HCT116 (cell line): ENCODE data around the gene GOLGA8M. TPM values are rescaled to one million over a fixed set of nuclear protein-coding genes. Genes with fewer than 3 reads are reported as not detected.

Experiments
- ATAC-seq: fragments of 200-7000 bp; cut with Tn5 transposase; 2 replicates; pipeline ENCODE4 v1.9.1; 2020; ENCODE audit warnings: mild to moderate bottlenecking, moderate library complexity
- BruUV-seq: library from RNA; stranded (reverse); fragments of 400-500 nt; replicated peaks from 2 replicates; lab custom pipeline; 2021; lab: Mats Ljungman, UMichigan
- CTCF ChIA-PET: fragments of 300-600 bp; sonication (Branson Sonifier 250); formaldehyde crosslinking; loops from one replicate; lab custom pipeline; 2021; ENCODE audit warnings: antibody characterized with exemption; lab: Charles Lee
- POLR2A ChIA-PET: fragments of 300-600, 350-600 bp; sonication (Branson Sonifier 250); formaldehyde crosslinking; loops from one replicate; lab custom pipeline; 2021; ENCODE audit warnings: antibody characterized with exemption; lab: Charles Lee
- RAD21 ChIA-PET, 2 experiments: fragments of 300-600 bp; sonication (Branson Sonifier 250); formaldehyde crosslinking; loops; one replicate each; lab custom pipeline; 2023; ENCODE audit warnings: low total read pairs in 2 of 2; ENCODE audit not compliant: uncharacterized antibody in 2 of 2, unreplicated experiment in 2 of 2, low non-redundant PET in 1 of 2; lab: Charles Lee
- DNase-seq: peaks from one replicate; pipeline ENCODE4 v3.0.0-alpha.2; 2010; ENCODE audit warnings: low read depth, low spot score
- H2AFZ ChIP-seq: fragments of 200-600 bp; shearing (Covaris generic), sonication (generic); 2 replicates; pipeline ENCODE4 v1.6.1; 2017; ENCODE audit warnings: low read depth, mixed run types, mixed read lengths, antibody characterized with exemption, low read length; ENCODE audit not compliant: poor library complexity, severe bottlenecking
- H3K27ac ChIP-seq: 2 replicates; pipeline ENCODE4 v1.5.1; 2012; ENCODE audit warnings: low read depth, low read length
- H3K27me3 ChIP-seq: fragments of 200-600 bp; sonication (generic); 2 replicates; pipeline ENCODE4 v1.6.1; 2016; ENCODE audit warnings: mixed run types, low read length, mixed read lengths; ENCODE audit not compliant: insufficient read depth
- H3K36me3 ChIP-seq, 2 experiments: fragments of 200-500 bp in 1 of 2; fragments of 200-600 bp in 1 of 2; sonication (Bioruptor generic) in 1 of 2; sonication (generic) in 1 of 2; 2 replicates each; pipeline versions ENCODE4 v1.5.1 to v1.6.1; 2014 to 2016; ENCODE audit warnings: low read length in 2 of 2, inconsistent platforms in 1 of 2, mixed read lengths in 1 of 2, mixed run types in 1 of 2; ENCODE audit not compliant: insufficient read depth in 2 of 2, control insufficient read depth in 1 of 2
- H3K4me1 ChIP-seq, 2 experiments: fragments of 200-600 bp in 1 of 2; sonication (generic) in 1 of 2; 2 replicates each; pipeline versions ENCODE4 v1.5.1 to v1.6.1; 2012 to 2017; ENCODE audit warnings: low read length in 2 of 2, inconsistent platforms in 1 of 2, mild to moderate bottlenecking in 1 of 2, mixed read lengths in 1 of 2, mixed run types in 1 of 2, moderate library complexity in 1 of 2; ENCODE audit not compliant: insufficient read depth in 2 of 2, control insufficient read depth in 1 of 2
- H3K4me2 ChIP-seq: fragments of 200-600 bp; sonication (generic); 2 replicates; pipeline ENCODE4 v1.6.1; 2017; ENCODE audit warnings: mixed run types, low read length, mixed read lengths
- H3K4me3 ChIP-seq, 2 experiments: fragments of 200-600 bp in 1 of 2; sonication (generic) in 1 of 2; replicated peaks in 1 of 2; 2 replicates each; pipeline ENCODE4 v1.5.1; 2011 to 2016; ENCODE audit warnings: low read length in 2 of 2, control low read depth in 1 of 2, low read depth in 1 of 2, mild to moderate bottlenecking in 1 of 2, mixed read lengths in 1 of 2, mixed run types in 1 of 2
- H3K79me2 ChIP-seq: fragments of 200-600 bp; sonication (generic); 2 replicates; pipeline ENCODE4 v1.6.1; 2017; ENCODE audit warnings: mild to moderate bottlenecking, mixed run types, low read length, moderate library complexity, mixed read lengths; ENCODE audit not compliant: insufficient read depth
- H3K9ac ChIP-seq: fragments of 200-600 bp; sonication (generic); 2 replicates; pipeline ENCODE4 v1.6.1; 2016; ENCODE audit warnings: low read length, mixed read lengths
- H3K9me2 ChIP-seq: fragments of 200-600 bp; sonication (generic), shearing (Covaris generic); 2 replicates; pipeline ENCODE4 v1.6.1; 2017; ENCODE audit warnings: mixed run types, mild to moderate bottlenecking, moderate library complexity; ENCODE audit not compliant: insufficient read depth
- H3K9me3 ChIP-seq, 2 experiments: fragments of 200-500 bp in 1 of 2; fragments of 200-600 bp in 1 of 2; sonication (Bioruptor generic) in 1 of 2; sonication (generic) in 1 of 2; 2 replicates each; pipeline ENCODE4 v1.6.1; 2014 to 2017; ENCODE audit warnings: low read length in 2 of 2, mixed read lengths in 2 of 2, inconsistent platforms in 1 of 2, low read depth in 1 of 2, mild to moderate bottlenecking in 1 of 2, mixed run types in 1 of 2, moderate library complexity in 1 of 2; ENCODE audit not compliant: control insufficient read depth in 1 of 2, insufficient read depth in 1 of 2
- H4K20me1 ChIP-seq: fragments of 200-600 bp; sonication (generic), shearing (Covaris generic); 2 replicates; pipeline ENCODE4 v1.6.1; 2017; ENCODE audit warnings: mixed run types, mild to moderate bottlenecking, moderate library complexity; ENCODE audit not compliant: insufficient read depth
- ATF3 ChIP-seq: IDR thresholded peaks from 2 replicates; pipeline ENCODE4 v1.6.1; 2012
- CEBPB ChIP-seq: IDR thresholded peaks from 2 replicates; pipeline ENCODE4 v1.6.1; 2012; ENCODE audit warnings: low read depth
- EGR1 ChIP-seq: IDR thresholded peaks from 2 replicates; pipeline ENCODE4 v1.6.1; 2012; ENCODE audit warnings: low read depth
- EZH2 ChIP-seq: fragments of 200-600 bp; sonication (generic); IDR thresholded peaks from 2 replicates; pipeline ENCODE4 v1.6.1; 2017; ENCODE audit warnings: antibody characterized with exemption, mixed run types
- EZH2phosphoT487 ChIP-seq: fragments of 200-600 bp; IDR thresholded peaks from 2 replicates; pipeline ENCODE4 v1.6.1; 2018; ENCODE audit warnings: antibody characterized with exemption, borderline replicate concordance
- FOSL1 ChIP-seq: IDR thresholded peaks from 2 replicates; pipeline ENCODE4 v1.6.1; 2012; ENCODE audit warnings: low read depth
- JUND ChIP-seq: IDR thresholded peaks from 2 replicates; pipeline ENCODE4 v1.6.1; 2012
- MAX ChIP-seq: IDR thresholded peaks from 2 replicates; pipeline ENCODE4 v1.6.1; 2012
- POLR2AphosphoS5 ChIP-seq: IDR thresholded peaks from 2 replicates; pipeline ENCODE4 v1.6.1; 2011; ENCODE audit warnings: mild to moderate bottlenecking, low read depth, low read length, moderate library complexity
- RAD21 ChIP-seq: IDR thresholded peaks from 2 replicates; pipeline ENCODE4 v1.6.1; 2012; ENCODE audit warnings: low read depth, mild to moderate bottlenecking
- SP1 ChIP-seq: IDR thresholded peaks from 2 replicates; pipeline ENCODE4 v1.6.1; 2012; ENCODE audit warnings: low read depth
- SRF ChIP-seq: IDR thresholded peaks from 2 replicates; pipeline ENCODE4 v1.6.1; 2012; ENCODE audit warnings: low read depth
- TCF7L2 ChIP-seq: IDR thresholded peaks from 2 replicates; pipeline ENCODE4 v1.7.0; 2011; ENCODE audit warnings: borderline replicate concordance, inconsistent platforms; ENCODE audit not compliant: insufficient read depth, insufficient read length; ENCODE audit errors: extremely low read depth
- YY1 ChIP-seq: IDR thresholded peaks from 2 replicates; pipeline ENCODE4 v1.6.1; 2011; ENCODE audit warnings: low read length, low read depth, moderate library complexity, mild to moderate bottlenecking; ENCODE audit not compliant: insufficient replicate concordance; ENCODE audit errors: extremely low read depth
- ZBTB33 ChIP-seq: IDR thresholded peaks from 2 replicates; pipeline ENCODE4 v1.6.1; 2011; ENCODE audit warnings: mild to moderate bottlenecking, low read length, moderate library complexity; ENCODE audit not compliant: insufficient replicate concordance; ENCODE audit errors: extremely low read depth
- intact Hi-C: fragments of 100-400 bp; cut with micrococcal nuclease; formaldehyde crosslinking; loops from 2 replicates; pipeline ENCODE4 v1.10.0; 2022
- total RNA-seq: library from RNA; stranded (reverse); gene quantifications from one replicate; pipeline ENCODE4 v1.2.1, GENCODE V29; 2021; ENCODE audit not compliant: unreplicated experiment

The GOLGA8M gene
- total RNA-seq, 1 experiment from 2014 or later = 0.44 TPM

- DNase-seq = no peak
- H3K9me3 ChIP-seq = no peaks in the 10 kb centered on the region
- no peak overlapping the region for H2AFZ ChIP-seq
- no peaks in the 10 kb centered on the region for H3K27me3 ChIP-seq
- H4K20me1 ChIP-seq = no peaks in the 10 kb centered on the region
- no peaks in the 10 kb centered on the region for H3K36me3 ChIP-seq
- BruUV-seq = no TSS peak
- TF ChIP-seq EZH2phosphoT487 (no peak), YY1 (no peak), TCF7L2 (no peak), EZH2 (no peak), CEBPB (no peak), RAD21 (no peak), SP1 (no peak)
- intact Hi-C loops = no loop called here
- no peak for ATAC-seq
- H3K4me2 ChIP-seq = no peak overlapping the region
- H3K79me2 ChIP-seq = no peaks in the 10 kb centered on the region
- peaks cover 0 to 5% of the 10 kb centered on the region in 2 experiments; a peak in 2 of 4 replicates for H3K4me1 ChIP-seq
- CTCF ChIA-PET = no interaction called here
- no peak overlapping the region for H3K27ac ChIP-seq
- H3K9ac ChIP-seq = no peak overlapping the region
- POLR2A ChIA-PET = no interaction called here
- H3K4me3 ChIP-seq = no peak overlapping the region
- no peaks in the 10 kb centered on the region for H3K9me2 ChIP-seq
- RAD21 ChIA-PET = no interaction called here
These were observed 13.9 kb upstream of the GOLGA8M start for GRCh38 chr15:28726102-28726501.

- Histone ChIP-seq H3K79me2 (no peaks in the 10 kb centered on the region), H3K27me3 (no peaks in the 10 kb centered on the region), H3K4me3 (no peak overlapping the region), H3K27ac (no peak overlapping the region), H3K36me3 (no peaks in the 10 kb centered on the region), H3K9me3 (no peaks in the 10 kb centered on the region), H3K4me1 (peaks cover 0 to 5% of the 10 kb centered on the region in 2 experiments; a peak in 2 of 4 replicates), H4K20me1 (no peaks in the 10 kb centered on the region), H3K9me2 (no peaks in the 10 kb centered on the region), H2AFZ (no peak overlapping the region), H3K9ac (no peak overlapping the region), H3K4me2 (no peak overlapping the region)
- TF ChIP-seq ATF3 (no peak), EZH2 (no peak), CEBPB (no peak), EGR1 (no peak), EZH2phosphoT487 (no peak), FOSL1 (no peak), ZBTB33 (no peak), SRF (no peak), JUND (no peak), POLR2AphosphoS5 (no peak), MAX (no peak)
- ChIA-PET POLR2A (no interaction called here), CTCF (no interaction called here), RAD21 (no interaction called here)
- ATAC-seq (no peak), DNase-seq (no peak)
- intact Hi-C loops = no loop called here
- BruUV-seq = no TSS peak
These were observed 13.3 kb upstream of the GOLGA8M start for GRCh38 chr15:28725556-28725955.
